Activated T-cell treated with anti-CD3 and anti-CD28 coated beads for 24 hours (primary cell): Measurements from ENCODE around the gene IL18R1.

ENCODE experiments used
- DNase-seq: peaks from one replicate; pipeline ENCODE4 v3.0.0-alpha.2; 2020; ENCODE audit warnings: low read depth

Gene IL18R1

GRCh38 chr2:102391565-102391964 is 36.0 kb downstream of the IL18R1 start:
- DNase-seq: peak; percentile 48

GRCh38 chr2:102392096-102392495 is 36.5 kb downstream of the IL18R1 start:
- no peak for DNase-seq

GRCh38 chr2:102392942-102393341 is 37.3 kb downstream of the IL18R1 start:
- DNase-seq: no peak

GRCh38 chr2:102396012-102396411 is 40.4 kb downstream of the IL18R1 start:
- DNase-seq: no peak

- DNase-seq: no peak
These were observed 41.6 kb downstream of the IL18R1 start for GRCh38 chr2:102397209-102397608.

GRCh38 chr2:102399499-102400141 is 44.0 kb downstream of the IL18R1 start:
- DNase-seq: no peak

GRCh38 chr2:102401456-102401855 is 45.9 kb downstream of the IL18R1 start:
- no peak for DNase-seq

- no peak for DNase-seq
These were observed 46.3 kb downstream of the IL18R1 start for GRCh38 chr2:102401865-102402264.

GRCh38 chr2:102410952-102411351 is 55.4 kb downstream of the IL18R1 start:
- DNase-seq: no peak

- no peak for DNase-seq
These were observed 56.6 kb downstream of the IL18R1 start for GRCh38 chr2:102412199-102412598.

GRCh38 chr2:102417946-102418345 is 62.4 kb downstream of the IL18R1 start:
- DNase-seq: no peak

GRCh38 chr2:102418421-102418961 is 62.9 kb downstream of the IL18R1 start:
- no peak for DNase-seq

- DNase-seq: no peak
These were observed 64.7 kb downstream of the IL18R1 start for GRCh38 chr2:102420290-102420689.

- no peak for DNase-seq
These were observed 66.5 kb downstream of the IL18R1 start for GRCh38 chr2:102421890-102422759.

GRCh38 chr2:102422910-102423309 is 67.3 kb downstream of the IL18R1 start, which contains the start of gene IL18RAP:
TSS of gene IL18RAP (plus strand) at chr2:102423160. CDS start at chr2:102423278, 118 bp downstream.
- DNase-seq: no peak

GRCh38 chr2:102423368-102423767 is 67.8 kb downstream of the IL18R1 start:
- no peak for DNase-seq

- no peak for DNase-seq
These were observed 69.2 kb downstream of the IL18R1 start for GRCh38 chr2:102424754-102425153.

- no peak for DNase-seq
These were observed 70.0 kb downstream of the IL18R1 start for GRCh38 chr2:102425441-102426132.

- DNase-seq: no peak
These were observed 71.7 kb downstream of the IL18R1 start for GRCh38 chr2:102427249-102427648.

GRCh38 chr2:102428573-102428972 is 73.0 kb downstream of the IL18R1 start:
- DNase-seq: no peak

GRCh38 chr2:102432386-102432785 is 76.8 kb downstream of the IL18R1 start:
- no peak for DNase-seq

GRCh38 chr2:102433973-102434654 is 78.5 kb downstream of the IL18R1 start:
- DNase-seq: no peak
